Stimulated activated naive CD4-positive, alpha-beta T cell (primary cell): ENCODE measurements around the gene YIPF2.

Experiments used
- DNase-seq, 6 experiments: peaks; one replicate each; lab custom pipeline; 2025; lab: John Stamatoyannopoulos, UW

Gene YIPF2

DNA sequence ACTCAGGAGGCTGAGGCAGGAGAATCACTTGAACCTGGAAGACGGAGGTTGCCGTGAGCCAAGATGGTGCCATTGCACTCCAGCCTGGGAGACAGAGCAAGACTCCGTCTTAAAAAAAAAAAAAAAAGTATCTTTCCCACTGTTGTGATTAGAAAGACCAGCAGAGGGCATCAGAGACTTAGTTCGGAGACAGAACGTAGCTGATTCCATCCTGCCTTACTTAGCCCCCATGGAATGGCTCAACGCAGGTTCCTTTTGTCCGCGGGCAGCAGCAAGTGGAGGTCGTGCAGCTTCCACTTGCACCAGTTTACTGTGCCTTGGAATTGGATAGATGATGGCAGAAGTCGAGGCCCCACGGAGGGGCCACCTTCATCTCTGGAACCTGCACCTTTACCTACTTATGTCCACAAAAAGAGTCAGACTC, 8.2 kb upstream of the YIPF2 start:
- peak in 5 of 6 experiments; percentile 14 to 67 (median 38) for DNase-seq

GRCh38 chr19:10935371-10936059, 7.1 kb upstream of the YIPF2 start:
- DNase-seq = no peak

DNA sequence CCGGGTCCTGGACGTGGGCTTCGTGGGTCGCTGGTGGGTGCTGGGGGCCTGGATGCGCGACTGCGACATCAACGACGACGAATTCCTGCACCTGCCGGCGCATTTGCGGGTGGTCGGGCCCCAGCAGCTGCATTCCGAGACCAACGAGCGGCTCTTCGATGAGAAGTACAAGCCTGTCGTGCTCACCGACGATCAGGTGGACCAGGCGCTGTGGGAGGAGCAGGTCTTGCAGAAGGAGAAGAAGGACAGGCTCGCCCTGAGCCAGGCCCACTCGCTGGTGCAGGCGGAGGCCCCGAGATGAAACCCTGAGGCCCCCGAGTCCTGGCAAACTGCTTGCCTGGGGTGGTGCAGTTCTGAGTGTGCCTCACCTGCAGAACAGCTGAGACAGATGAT, 959 bp upstream of the YIPF2 start:
- DNase-seq = no peak

- DNase-seq = peak in 2 of 6 experiments; percentile 8 to 27
These were observed 493 bp downstream of the YIPF2 start for GRCh38 chr19:10927730-10928562.

DNA sequence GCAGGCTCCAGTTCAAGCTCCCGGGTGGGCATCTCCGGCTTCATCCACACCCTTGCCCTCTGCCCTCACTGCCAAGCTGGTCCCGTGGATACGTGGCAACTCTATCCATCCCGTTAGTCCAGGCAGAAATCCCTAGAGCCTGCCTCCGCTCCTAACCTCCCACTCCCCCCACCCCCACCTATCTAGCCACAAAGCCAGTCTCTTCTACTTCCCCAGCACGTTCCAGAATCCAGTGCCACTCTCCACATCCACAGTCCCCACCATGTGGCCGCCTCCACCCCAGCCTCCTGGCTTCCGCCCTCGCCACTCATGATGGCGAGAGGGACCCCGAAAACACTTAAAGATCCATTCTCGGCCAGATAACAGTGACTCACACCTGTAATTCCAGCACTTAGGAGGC, 3.8 kb downstream of the YIPF2 start:
- no peak for DNase-seq

- no peak for DNase-seq
These were observed 5.0 kb downstream of the YIPF2 start for GRCh38 chr19:10923260-10924112.

DNA sequence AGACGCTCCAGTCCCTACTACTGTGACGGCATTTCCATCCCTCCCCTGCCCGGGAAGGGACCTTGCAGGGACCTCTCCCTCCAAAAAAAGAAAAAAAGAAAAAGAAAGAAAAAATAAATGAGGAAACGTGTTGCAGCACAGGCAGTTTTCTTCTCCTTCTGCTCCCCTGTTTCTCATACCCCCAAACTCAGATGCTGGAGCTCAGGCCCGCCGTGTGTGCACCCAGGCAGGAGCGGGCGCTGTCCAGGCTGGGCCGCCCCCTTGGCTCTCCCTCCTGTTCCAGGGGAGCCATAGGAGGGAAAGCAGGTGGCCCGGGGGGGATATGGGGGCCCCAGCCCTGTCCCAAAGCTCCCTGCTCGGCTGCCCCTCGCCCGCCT, 5.8 kb downstream of the YIPF2 start:
- no peak for DNase-seq

GRCh38 chr19:10921910-10922637, 6.4 kb downstream of the YIPF2 start:
- DNase-seq = no peak

GRCh38 chr19:10921199-10921909, 7.1 kb downstream of the YIPF2 start:
- no peak for DNase-seq

DNA sequence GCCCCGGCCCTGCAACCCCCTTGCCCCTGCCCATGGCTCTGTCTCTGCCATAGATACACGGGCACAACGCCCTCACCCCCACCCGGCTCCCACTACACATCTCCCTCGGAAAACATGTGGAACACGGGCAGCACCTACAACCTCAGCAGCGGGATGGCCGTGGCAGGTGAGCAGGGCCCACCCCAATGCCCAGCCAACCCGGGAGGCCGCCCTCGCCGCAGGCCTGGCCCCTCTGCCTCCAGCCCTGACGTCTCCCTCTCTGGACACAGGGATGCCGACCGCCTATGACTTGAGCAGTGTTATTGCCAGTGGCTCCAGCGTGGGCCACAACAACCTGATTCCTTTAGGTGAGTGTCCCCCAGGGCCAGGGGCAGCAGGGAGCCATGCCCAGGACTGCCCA, 7.7 kb downstream of the YIPF2 start:
- no peak for DNase-seq

DNA sequence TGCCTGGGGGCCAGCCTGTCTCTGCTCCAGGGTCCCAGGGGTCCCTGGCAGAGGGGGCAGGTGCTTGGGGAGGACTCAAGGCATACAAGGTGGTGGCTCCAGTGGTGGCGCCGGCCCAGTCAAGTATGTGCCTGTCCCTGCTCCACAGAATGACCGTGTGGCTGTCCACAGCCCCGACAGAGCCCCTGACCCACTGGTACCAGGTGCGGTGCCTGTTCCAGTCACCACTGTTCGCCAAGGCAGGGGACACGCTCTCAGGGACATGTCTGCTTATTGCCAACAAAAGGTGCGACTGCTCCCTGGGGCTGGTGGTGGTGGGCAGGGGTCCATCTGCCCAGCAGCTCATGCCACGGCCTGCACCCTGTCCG, 8.2 kb downstream of the YIPF2 start:
- DNase-seq = no peak

DNA sequence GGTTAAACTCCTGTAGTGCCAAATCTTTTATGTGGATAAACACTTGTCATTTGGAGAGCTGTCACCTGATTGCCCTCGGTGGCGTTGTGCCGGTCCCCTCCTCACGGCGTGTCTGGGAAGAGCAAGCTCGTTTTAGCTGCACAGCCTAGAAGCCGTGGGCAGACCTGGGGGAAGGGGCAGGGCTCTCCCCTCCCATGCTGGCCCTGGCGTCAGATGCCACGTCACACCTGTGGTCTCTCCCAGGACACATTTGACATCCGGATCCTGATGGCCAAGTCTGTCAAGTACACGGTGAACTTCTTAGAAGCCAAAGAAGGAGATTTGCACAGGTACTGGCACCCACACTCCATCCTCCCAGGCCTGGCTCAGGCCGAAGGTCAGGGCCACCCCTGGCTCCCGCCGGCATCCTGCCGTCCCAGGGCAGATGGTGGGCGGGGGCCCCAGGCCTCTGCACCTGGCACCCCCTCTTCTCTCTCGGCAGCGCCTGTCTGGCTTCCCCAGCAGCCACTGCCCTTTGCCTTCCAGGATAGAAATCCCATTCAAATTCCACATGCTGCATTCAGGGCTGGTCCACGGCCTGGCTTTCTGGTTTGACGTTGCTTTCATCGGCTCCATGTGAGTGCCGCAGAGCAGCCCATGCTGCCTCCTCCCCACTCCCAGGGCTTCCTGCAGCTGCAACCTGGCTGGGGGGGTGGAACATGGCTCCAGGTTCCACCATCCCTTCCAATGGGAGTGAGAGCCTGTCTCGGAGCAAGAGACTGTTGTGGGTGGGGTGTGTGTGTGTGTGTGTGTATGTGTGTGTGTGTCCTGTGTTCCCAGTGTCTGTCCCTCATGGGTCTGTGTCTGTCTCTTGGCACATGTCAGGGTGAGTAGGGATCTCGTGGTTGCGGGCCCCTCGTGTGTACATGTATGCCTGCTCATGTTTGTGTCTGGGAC, 8.8 kb downstream of the YIPF2 start:
- DNase-seq = no peak

DNA sequence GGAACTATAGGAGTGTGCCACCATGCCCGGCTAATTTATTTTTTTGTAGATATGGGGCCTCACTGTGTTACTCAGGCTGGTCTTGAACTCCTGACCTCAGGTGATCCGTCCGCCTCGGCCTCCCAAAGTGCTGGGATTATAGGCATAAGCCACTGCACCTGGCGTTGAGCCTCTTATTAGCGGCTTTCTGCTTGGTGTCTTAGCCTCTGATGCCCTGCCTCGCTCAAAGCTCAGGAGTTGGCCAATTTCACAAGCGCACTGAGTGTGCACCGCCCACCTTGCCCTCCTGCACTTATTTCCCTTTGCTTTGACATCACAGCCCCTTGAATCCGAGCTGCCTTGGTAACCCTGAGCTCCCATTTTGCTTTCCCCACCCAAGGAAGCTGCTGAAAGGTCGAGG, 10.1 kb downstream of the YIPF2 start:
- no peak for DNase-seq

GRCh38 chr19:10916602-10917001, 11.8 kb downstream of the YIPF2 start:
- DNase-seq = no peak

DNA sequence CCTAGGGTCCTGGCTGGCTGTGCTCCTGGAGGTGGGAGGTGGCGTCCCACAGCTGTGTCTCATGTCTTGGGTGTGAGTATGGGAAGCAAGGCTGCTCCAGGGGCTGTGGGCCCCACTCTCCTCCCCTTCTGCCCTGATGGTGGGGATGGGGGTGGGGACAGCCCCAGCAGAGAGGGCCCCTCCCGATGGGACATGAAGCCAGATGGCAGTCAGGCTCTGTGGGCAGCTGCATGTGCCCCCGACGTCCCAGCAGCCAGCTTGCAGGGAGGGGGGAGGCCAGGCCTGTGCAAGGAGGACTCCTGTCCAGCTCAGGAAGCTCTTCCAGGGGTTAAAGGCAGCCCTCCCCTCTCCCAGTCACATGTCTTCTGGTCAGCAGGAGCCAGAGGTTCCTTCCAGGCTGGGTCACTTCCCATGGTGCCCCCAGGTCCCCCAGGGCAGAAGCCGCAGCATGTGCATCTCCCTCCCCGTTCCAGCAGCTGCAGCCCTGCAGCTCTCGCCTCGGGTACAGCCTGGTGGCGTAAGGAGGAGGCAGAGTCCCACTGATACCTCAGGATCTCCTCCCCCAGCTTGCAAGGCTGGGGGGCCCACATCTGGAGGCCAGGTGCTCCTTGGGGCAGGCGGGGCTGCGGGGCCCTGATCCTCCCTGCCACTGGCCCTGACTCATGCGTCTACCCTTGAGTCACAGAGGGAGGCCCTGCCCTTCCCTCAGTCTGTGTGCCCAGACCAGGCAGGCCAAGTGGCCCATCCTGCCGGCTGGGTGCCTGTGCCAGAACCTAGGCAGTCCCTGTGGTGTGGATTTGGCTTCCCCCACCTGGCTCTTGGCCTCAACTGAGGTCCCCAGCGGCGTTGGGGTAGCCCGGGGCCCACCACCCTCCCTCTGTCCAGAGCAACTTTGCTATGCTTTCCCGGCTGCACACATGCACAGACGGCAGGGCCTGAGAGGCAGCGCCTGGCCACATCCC, 13.0 kb downstream of the YIPF2 start:
- DNase-seq = no peak

- no peak for DNase-seq
These were observed 14.6 kb downstream of the YIPF2 start for GRCh38 chr19:10913716-10914340.

GRCh38 chr19:10912619-10913018, 15.8 kb downstream of the YIPF2 start:
- DNase-seq = no peak

DNA sequence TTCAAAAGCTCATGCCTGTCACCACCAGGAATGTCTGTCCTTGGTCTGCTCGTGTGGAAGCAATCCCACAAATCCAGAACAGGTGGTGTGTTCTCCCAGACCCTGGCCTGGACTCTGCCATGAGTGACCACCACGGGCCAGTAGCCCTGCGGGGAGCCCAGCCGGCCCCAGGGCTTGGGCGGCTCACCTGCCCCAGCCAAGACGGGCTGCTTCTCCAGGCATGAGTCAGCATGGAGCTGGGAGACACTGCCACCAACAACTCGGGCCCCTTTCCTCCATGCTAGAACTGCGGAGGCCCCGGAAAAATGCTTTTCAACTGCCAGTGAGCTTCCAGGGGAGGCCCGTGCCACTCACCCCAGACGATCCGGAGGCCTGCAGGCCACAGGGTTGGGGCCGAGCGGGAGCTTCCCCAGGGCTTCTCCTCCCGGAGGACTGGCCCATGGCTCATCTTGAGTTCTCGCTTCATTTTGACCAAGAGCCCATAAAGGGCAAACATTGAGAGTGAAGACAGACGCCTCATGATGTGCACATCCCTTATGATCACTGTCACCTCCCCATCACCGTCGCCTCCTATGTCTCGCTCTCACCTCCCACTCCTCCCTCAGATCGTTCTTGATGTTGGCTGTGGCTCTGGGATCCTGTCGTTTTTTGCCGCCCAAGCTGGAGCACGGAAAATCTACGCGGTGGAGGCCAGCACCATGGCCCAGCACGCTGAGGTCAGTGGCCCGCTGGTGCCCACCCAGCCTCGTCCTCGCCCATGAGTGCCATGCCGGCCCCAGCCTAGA, 16.7 kb downstream of the YIPF2 start:
- no peak for DNase-seq
